NCI-H69 (cell line): ENCODE data around the gene ROGDI.
A peak's percentile ranks its signal among the peaks of the same experiment; 100 is the strongest.

Experiments
- DNase-seq: peaks from one replicate; lab custom pipeline; 2025; lab: John Stamatoyannopoulos, UW

ROGDI gene

GRCh38 chr16:4765511-4766474 lies 36.6 kb downstream of the ROGDI start:
- no peak for DNase-seq

GRCh38 chr16:4763791-4764190 lies 38.6 kb downstream of the ROGDI start:
- DNase-seq: no peak

- no peak for DNase-seq
These were observed 40.2 kb downstream of the ROGDI start for GRCh38 chr16:4762205-4762604.

DNA sequence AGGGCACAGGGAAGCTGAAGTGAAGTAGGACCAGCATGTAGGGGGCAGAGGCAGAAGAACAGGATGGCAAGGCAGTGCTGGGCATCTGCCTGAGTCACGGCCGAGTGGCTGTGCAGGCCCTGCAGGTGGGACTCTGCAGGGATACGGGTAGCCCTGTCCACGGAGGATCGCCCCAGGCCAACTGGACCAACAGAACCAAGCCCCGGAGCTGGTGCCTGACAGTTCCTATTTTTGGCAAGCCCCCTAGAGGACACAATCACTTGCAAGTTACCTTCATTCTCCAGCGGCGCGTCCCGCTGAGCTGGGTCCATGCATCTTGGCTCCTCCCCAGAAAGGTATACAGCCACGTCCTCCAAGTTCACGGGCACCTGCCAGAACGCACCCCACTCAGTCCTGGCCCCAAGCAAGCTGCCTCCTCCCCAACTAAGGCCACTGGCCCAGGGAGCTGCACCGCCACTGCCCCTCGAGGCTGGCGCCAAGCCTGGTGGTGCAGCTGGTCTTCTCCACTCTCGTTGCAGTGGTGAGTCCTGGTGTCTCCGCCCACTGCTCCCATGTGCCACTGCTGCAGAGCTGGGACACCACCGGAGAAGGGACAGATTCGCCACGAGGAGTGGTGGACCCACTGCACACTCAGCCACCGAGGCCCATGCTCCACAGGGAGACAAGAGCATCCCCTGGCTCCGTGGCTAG lies 42.1 kb downstream of the ROGDI start:
- DNase-seq: no peak

DNA sequence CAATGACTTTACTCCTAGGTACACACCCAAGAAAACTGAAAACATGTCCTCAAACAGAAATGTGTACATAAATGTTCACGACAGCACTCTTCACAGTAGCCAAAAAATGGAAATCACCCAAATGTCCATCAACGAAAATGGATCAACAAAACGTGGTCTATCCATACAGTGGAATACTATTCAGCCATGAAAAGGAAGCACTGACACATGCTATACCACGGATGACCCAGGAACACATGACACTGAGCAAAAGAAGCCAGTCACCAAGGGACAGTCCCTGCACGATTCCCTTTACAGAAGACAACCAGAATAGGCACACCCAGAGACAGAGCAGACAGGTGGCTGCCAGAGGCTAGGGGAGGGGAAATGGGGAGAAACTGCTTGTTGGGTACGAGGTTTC lies 46.7 kb downstream of the ROGDI start:
- DNase-seq: no peak

- no peak for DNase-seq
These were observed 47.6 kb downstream of the ROGDI start for GRCh38 chr16:4754865-4755264.

- no peak for DNase-seq
These were observed 49.2 kb downstream of the ROGDI start for GRCh38 chr16:4753227-4753626.

GRCh38 chr16:4752351-4753100 lies 49.9 kb downstream of the ROGDI start:
- DNase-seq: no peak

GRCh38 chr16:4750896-4751295 lies 51.5 kb downstream of the ROGDI start:
- no peak for DNase-seq

DNA sequence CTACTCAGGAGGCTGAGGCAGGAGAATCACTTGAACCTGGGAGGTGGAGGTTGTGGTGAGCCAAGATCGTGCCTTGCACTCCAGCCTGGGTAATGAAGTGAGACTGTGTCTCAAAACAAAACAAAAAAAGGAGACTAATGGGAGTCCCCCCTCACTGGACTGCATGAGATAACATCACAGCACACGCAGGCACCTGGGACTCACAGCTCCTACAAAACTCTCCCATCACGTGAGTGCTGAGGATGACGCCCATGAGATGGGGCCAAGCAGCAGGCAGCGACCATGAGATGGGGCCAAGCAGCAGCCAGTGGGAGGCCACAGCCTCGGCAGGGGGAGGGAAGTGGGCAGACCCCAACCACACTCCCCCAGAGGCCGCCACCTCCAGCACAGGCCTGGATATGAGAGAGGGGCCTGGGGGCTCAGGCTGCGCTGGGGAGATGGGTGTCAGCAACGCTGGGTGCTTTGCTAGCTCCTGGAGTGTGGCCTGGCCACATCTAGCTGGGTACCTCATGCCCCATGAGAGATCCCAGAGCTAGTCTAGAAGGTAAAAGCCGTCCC lies 52.7 kb downstream of the ROGDI start:
- no peak for DNase-seq

DNA sequence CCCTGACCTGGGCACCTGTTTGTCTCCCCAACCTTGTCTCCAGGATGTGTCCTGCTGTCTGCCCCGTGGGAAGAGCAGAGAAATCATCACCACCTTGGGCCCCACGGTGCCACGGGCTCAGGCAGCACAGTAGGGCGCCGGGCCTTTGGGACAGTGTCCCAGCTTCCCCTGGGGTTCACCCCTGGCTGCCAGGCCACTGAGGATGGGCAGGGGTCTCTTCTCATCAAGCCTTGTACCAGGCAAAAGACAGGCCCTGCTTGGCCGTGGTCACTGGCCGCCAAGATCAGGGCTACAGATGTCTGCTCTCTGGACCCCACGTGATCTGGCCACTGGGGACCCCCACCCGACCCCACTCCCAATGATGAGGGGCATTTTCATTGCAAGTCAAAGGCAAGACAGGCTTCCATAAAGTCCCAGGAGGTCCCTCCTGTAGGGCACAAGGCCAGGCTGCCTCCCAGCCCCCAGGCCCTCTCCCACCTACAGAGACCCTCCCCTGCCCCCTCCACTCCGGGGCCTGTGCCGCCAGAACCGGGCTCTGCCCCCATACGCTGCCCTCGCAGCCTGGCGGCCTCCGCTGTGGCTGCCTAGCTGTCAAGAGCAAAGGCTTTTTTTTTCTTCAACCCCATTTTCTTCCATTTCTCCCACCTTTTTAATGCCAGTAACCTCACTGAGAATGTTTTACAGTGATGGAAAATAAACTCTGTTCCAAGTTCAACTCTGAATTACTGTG lies 53.6 kb downstream of the ROGDI start:
- DNase-seq: no peak

GRCh38 chr16:4747906-4748681 lies 54.3 kb downstream of the ROGDI start:
- DNase-seq: no peak

DNA sequence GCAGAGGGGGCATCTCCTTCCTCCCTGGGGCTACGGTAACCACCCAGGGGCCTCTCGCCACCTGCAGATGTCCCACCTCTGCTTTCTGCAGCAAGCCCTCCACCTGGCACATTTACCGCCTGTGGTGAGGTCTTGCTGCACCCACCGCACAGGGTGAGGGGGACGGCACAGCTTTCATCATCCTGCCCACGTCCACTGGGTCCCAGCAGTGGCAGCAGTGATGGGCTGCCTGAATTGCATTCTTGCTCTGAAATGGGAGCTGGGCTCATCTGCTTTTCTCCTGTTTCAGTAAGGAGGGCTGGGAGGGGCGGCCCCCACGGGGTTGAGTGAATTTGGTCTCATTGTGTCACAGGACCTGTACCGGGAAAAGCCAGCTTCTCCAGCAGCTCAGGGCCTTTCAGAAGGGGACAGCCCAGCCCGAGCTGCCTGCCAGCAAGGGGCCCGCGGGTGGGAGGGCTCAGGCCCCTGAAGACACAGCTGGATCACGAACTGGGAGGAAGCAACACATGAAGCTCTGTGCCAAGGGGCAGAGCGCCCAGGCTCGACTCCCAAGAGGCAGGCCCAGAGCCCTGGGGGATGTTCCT lies 55.4 kb downstream of the ROGDI start:
- DNase-seq: peak; percentile 56
